NCI-H526 treated with DMSO at 0.1 percent for 48 hours (cell line): ENCODE data around the gene RIBC2.
"Not testable (repeated sequence)": the region's sequence is repeated elsewhere in the genome, so short reads cannot be mapped to it uniquely, and the experiment has no call there.

Source experiments
- DNase-seq: peaks from one replicate; lab custom pipeline; 2025; lab: John Stamatoyannopoulos, UW

Gene RIBC2

DNA sequence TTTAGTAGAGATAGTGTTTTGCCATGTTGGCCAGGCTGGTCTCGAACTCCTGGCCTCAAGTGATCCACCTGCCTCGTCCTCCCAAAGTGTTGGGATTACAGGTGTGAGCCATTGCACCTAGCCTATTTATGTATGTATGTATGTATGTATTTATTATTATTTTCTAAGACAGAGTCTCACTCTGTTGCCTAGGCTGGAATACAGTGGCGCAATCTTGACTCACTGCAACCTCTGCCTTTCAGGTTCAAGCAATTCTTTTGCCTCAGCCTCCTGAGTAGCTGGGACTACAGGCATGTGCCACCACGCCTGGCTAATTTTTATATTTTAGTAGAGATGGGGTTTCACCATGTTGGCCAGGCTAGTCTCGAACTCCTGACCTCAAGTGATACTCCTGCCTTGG lies 35.9 kb downstream of the RIBC2 start:
- not testable (repeated sequence) for DNase-seq

- DNase-seq: no peak
Measured at GRCh38 chr22:45450101-45450785, 36.8 kb downstream of the RIBC2 start.

GRCh38 chr22:45450921-45451651 lies 37.6 kb downstream of the RIBC2 start:
- DNase-seq: no peak

DNA sequence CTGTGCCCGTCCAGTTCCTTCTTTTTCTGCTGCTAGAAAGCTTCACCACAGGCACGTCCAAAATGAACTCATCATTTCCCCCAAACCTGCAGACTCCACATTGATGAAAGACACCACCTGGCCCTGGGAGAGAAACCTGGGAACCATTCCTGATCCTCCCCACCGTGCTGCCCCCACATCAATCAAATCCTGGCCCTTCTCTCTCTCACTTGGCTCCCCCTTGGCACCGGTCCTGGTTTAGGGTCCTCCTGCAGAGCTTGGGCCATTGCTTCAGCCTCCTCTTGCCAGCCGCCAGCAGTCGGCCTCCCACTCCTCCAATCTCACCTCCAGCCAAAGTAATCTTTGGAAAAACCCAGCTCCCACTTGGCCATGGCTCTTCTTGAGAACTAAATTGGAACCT lies 38.5 kb downstream of the RIBC2 start:
- DNase-seq: no peak

- no peak for DNase-seq
Measured at GRCh38 chr22:45452565-45453379, 39.3 kb downstream of the RIBC2 start.

DNA sequence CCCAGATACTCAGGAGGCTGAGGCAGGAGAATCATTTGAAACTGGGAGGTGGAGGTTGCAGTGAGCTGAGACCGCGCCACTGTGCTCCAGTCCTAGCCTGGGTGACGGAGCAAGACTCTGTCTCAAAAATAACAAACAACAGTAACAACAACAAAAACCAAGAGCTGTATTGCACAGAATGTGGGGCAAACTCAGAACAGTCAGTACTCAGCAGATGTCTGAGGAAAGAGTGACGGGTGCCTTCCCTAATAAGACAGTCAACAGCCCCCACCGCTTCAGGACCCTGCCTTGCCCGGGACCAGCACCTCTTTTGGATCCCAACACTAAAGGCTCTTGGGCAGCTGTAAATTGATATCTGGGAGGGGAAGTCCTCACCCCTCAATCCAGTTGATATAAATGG lies 40.3 kb downstream of the RIBC2 start:
- no peak for DNase-seq

- DNase-seq: no peak
Measured at GRCh38 chr22:45454275-45454674, 40.8 kb downstream of the RIBC2 start.

- no peak for DNase-seq
Measured at GRCh38 chr22:45455212-45455611, 41.7 kb downstream of the RIBC2 start.

- no peak for DNase-seq
Measured at GRCh38 chr22:45455621-45456020, 42.1 kb downstream of the RIBC2 start.

DNA sequence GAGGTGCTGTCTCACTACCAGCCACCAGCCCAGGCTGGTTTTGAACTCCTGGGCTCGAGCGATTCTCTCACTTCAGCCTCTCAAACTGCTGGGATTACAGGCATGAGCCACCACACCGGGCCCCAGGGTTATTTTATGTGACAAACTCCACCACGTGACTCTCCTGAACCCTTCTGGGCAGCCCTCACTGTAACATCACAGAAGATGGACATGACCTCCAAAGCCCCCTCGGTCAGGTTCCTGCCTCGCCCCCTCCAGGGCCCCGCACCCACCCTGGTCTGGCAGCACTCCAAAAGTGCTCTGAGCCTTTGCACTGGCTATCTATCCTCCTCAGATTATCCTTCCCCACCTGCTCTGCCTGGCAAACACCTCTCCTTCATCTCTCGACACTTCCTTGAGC lies 43.3 kb downstream of the RIBC2 start:
- DNase-seq: no peak

DNA sequence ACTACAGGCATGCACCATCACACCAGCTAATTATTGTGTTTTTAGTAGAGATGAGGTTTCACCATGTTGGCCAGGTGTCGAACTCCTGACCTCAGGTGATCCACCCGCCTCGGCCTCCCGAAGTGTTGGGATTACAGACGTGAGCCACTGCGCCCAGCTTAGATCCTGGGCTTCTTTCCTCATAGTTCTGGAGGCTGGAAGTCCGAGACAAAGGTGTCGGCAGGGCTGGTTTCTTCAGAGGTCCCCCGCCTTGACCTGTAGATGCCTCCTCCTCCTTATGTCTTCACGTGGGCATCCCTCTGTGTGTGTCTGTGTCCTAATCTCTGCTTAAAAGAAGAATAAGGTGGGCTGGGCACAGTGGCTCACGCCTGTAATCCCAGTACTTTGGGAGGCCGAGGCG lies 45.0 kb downstream of the RIBC2 start:
- DNase-seq: no peak

DNA sequence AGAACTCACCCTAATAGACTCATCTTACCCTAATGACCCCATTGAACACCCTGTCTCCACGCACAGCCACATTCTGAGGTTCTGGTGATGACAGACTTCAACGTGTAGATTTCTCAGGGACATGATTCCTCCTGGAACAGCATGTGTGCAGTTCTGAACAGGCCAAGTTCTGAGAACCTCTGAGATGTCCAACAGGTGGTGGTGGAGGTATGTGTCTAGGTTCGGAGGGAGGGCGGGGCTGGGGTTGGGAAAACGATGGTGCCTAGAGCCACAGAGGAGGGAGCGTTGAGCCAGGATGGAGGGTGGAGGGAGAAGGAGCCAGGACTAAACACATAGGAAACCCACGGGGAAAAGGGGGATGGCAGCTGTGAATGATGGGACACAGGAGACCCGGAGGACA lies 45.7 kb downstream of the RIBC2 start:
- no peak for DNase-seq

GRCh38 chr22:45460288-45461109 lies 47.0 kb downstream of the RIBC2 start:
- no peak for DNase-seq

DNA sequence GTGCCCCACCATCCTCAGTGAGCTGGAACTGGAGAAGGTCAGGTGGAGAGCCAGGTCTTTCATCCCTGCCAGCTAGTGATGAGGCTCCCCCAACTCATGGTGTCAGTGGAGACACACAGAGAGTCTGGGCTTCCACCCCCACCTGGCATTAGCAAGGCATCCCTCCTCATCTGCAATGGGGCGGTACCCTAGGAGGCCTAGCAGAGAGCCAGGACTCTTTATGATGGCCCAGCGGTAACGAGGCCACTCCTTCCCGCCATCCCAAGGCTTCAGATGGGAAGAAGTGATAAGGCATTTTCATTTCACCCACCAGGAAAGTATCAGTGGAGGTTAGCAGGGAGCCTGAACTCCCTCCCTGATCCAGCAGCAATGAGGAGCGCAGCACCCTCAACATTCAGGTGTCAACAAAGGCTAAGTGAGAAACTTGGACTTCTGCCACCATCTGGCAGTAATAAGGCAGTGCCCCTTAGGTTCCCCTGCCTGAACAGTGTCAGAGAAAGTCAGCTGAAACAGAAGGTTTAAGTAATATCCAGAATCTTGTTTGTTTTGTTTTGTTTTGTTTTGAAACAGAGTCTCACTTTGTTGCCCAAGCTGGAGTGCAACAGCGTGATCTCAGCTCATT lies 48.7 kb downstream of the RIBC2 start:
- no peak for DNase-seq

- DNase-seq: not testable (repeated sequence)
Measured at GRCh38 chr22:45463691-45464090, 50.2 kb downstream of the RIBC2 start.

GRCh38 chr22:45465633-45466032 lies 52.1 kb downstream of the RIBC2 start:
- no peak for DNase-seq

GRCh38 chr22:45468872-45469271 lies 55.4 kb downstream of the RIBC2 start:
- DNase-seq: no peak

- peak; percentile 13 for DNase-seq
Measured at GRCh38 chr22:45469281-45470073, 56.0 kb downstream of the RIBC2 start.

GRCh38 chr22:45470871-45471270 lies 57.4 kb downstream of the RIBC2 start:
- DNase-seq: no peak

GRCh38 chr22:45472426-45472825 lies 58.9 kb downstream of the RIBC2 start:
- no peak for DNase-seq
